Caco-2 (cell line): Measurements from ENCODE around the gene LYRM2. TPM values are rescaled to one million over a fixed set of nuclear protein-coding genes. Genes with fewer than 3 reads are reported as not detected.
A peak's percentile ranks its signal among the peaks of the same experiment; 100 is the strongest.

Experiments
- BruUV-seq: library from RNA; stranded (reverse); fragments of 400-500 nt; replicated peaks from 2 replicates; lab custom pipeline; 2021; lab: Mats Ljungman, UMichigan
- CTCF ChIA-PET: fragments of 300-600 bp; sonication (Branson Sonifier 250); formaldehyde crosslinking; loops from one replicate; lab custom pipeline; 2022; ENCODE audit warnings: antibody characterized with exemption; lab: Charles Lee
- POLR2A ChIA-PET: fragments of 300-600 bp; sonication (Branson Sonifier 250); formaldehyde crosslinking; loops from one replicate; lab custom pipeline; 2022; ENCODE audit warnings: antibody characterized with exemption; lab: Charles Lee
- DNase-seq, 2 experiments: peaks; one replicate each; pipeline versions ENCODE4 v3.0.0 to v3.0.0-alpha.2; 2020 to 2022
- H3K27me3 ChIP-seq: replicated peaks from 2 replicates; pipeline ENCODE4 v1.6.0; 2011; ENCODE audit warnings: low read length; ENCODE audit not compliant: control insufficient read depth, insufficient read depth
- H3K36me3 ChIP-seq: 2 replicates; pipeline ENCODE4 v1.5.1; 2011; ENCODE audit warnings: low read length; ENCODE audit not compliant: control insufficient read depth, insufficient read depth
- H3K4me1 ChIP-seq: fragments of 250-450 bp; sonication (Bioruptor Pico); 2 replicates; pipeline ENCODE4 v1.5.1; 2020; ENCODE audit warnings: mild to moderate bottlenecking
- H3K4me3 ChIP-seq: 2 replicates; pipeline ENCODE4 v1.5.1; 2011; ENCODE audit warnings: low read depth, mild to moderate bottlenecking, control low read depth, low read length
- H3K9me3 ChIP-seq: fragments of 250-450 bp; sonication (Bioruptor Pico); 2 replicates; pipeline ENCODE4 v1.5.1; 2020; ENCODE audit warnings: mild to moderate bottlenecking, moderate library complexity
- H3K27ac Mint-ChIP-seq: one replicate; pipeline ENCODE4 v1.8.0; 2022; ENCODE audit warnings: mixed read lengths; ENCODE audit not compliant: unreplicated experiment
- H3K27me3 Mint-ChIP-seq: one replicate; pipeline ENCODE4 v1.8.0; 2022; ENCODE audit warnings: mixed read lengths; ENCODE audit not compliant: insufficient read depth, unreplicated experiment
- H3K36me3 Mint-ChIP-seq: one replicate; pipeline ENCODE4 v1.8.0; 2022; ENCODE audit warnings: mild to moderate bottlenecking, mixed read lengths; ENCODE audit not compliant: insufficient read depth, unreplicated experiment
- H3K4me1 Mint-ChIP-seq: one replicate; pipeline ENCODE4 v1.8.0; 2022; ENCODE audit warnings: low read depth, mixed read lengths; ENCODE audit not compliant: unreplicated experiment
- H3K4me3 Mint-ChIP-seq: one replicate; pipeline ENCODE4 v1.8.0; 2022; ENCODE audit warnings: mild to moderate bottlenecking, moderate library complexity, mixed read lengths; ENCODE audit not compliant: unreplicated experiment
- H3K9me3 Mint-ChIP-seq: one replicate; pipeline ENCODE4 v1.8.0; 2022; ENCODE audit warnings: mixed read lengths; ENCODE audit not compliant: unreplicated experiment
- CTCF ChIP-seq, 2 experiments: fragments of 200-600 bp in 1 of 2; IDR thresholded peaks; 1 replicate in 1 of 2; 2 replicates in 1 of 2; pipeline versions ENCODE4 v1.5.1 to v1.8.0; 2011 to 2022; ENCODE audit warnings: antibody characterized with exemption in 1 of 2, control low read depth in 1 of 2, inconsistent platforms in 1 of 2, low read depth in 1 of 2, low read length in 1 of 2, mild to moderate bottlenecking in 1 of 2, moderate library complexity in 1 of 2; ENCODE audit not compliant: insufficient read depth in 1 of 2, severe bottlenecking in 1 of 2, unreplicated experiment in 1 of 2
- intact Hi-C: fragments of 100-400 bp; cut with micrococcal nuclease; formaldehyde crosslinking; loops from one replicate; pipeline ENCODE4 v1.10.0; 2022; ENCODE audit not compliant: unreplicated experiment
- total RNA-seq: library from RNA; stranded (reverse); gene quantifications from 2 replicates; pipeline ENCODE4 v1.2.3, GENCODE V29; 2022

The LYRM2 gene
- total RNA-seq, 1 experiment from 2014 or later: 40.9 TPM

- H3K36me3 ChIP-seq: peaks cover 3% of the 10 kb centered on the region
- H3K4me1 ChIP-seq: peaks cover 15% of the 10 kb centered on the region
- Mint-ChIP-seq H3K4me1 (peaks cover 10% of the 10 kb centered on the region), H3K4me3 (no peak overlapping the region), H3K9me3 (no peaks in the 10 kb centered on the region), H3K36me3 (peaks cover 61% of the 10 kb centered on the region), H3K27ac (no peak overlapping the region), H3K27me3 (no peaks in the 10 kb centered on the region)
- CTCF ChIA-PET: interaction anchor here (1.3 kb wide), 1 partner anchor 13 kb away, joined by 3 read pairs; the partner anchor contains the start of gene LYRM2
- POLR2A ChIA-PET: no interaction called here
- no peaks in the 10 kb centered on the region for H3K27me3 ChIP-seq
- BruUV-seq: no TSS peak
- H3K4me3 ChIP-seq: no peak overlapping the region
- no peaks in the 10 kb centered on the region for H3K9me3 ChIP-seq
- TF ChIP-seq CTCF (IDR thresholded peaks at IDR 0.05; ENCODE audit: insufficient read depth in 1 of 2, low read depth in 1 of 2, low read length in 1 of 2, severe bottlenecking in 1 of 2, unreplicated experiment in 1 of 2): no peak
- DNase-seq: no peak
- intact Hi-C loops: no loop called here
These were observed 12.0 kb upstream of the LYRM2 start for GRCh38 chr6:89650579-89650978.

- H3K4me1 Mint-ChIP-seq: peaks cover 10% of the 10 kb centered on the region
- H3K9me3 Mint-ChIP-seq: no peaks in the 10 kb centered on the region
- ChIA-PET POLR2A (no interaction called here), CTCF (interaction anchor here (1.3 kb wide), 1 partner anchor 12 kb away, joined by 3 read pairs; the partner anchor contains the start of gene LYRM2)
- H3K36me3 ChIP-seq: peaks cover 3% of the 10 kb centered on the region
- H3K4me3 ChIP-seq: no peak overlapping the region
- no peak for TF ChIP-seq CTCF (IDR thresholded peaks at IDR 0.05; ENCODE audit: insufficient read depth in 1 of 2, low read depth in 1 of 2, low read length in 1 of 2, severe bottlenecking in 1 of 2, unreplicated experiment in 1 of 2)
- intact Hi-C loops: no loop called here
- no peaks in the 10 kb centered on the region for H3K9me3 ChIP-seq
- H3K36me3 Mint-ChIP-seq: peaks cover 66% of the 10 kb centered on the region
- no peak overlapping the region for H3K27ac Mint-ChIP-seq
- H3K27me3 Mint-ChIP-seq: no peaks in the 10 kb centered on the region
- no TSS peak for BruUV-seq
- peak in 1 of 2 experiments; percentile 4 for DNase-seq
- H3K4me3 Mint-ChIP-seq: no peak overlapping the region
- no peaks in the 10 kb centered on the region for H3K27me3 ChIP-seq
- H3K4me1 ChIP-seq: peaks cover 15% of the 10 kb centered on the region
These were observed 11.1 kb upstream of the LYRM2 start for GRCh38 chr6:89649682-89650081.

GRCh38 chr6:89644864-89645263, 6.3 kb upstream of the LYRM2 start:
- Mint-ChIP-seq H3K4me3 (no peak overlapping the region), H3K27me3 (no peaks in the 10 kb centered on the region), H3K27ac (no peak overlapping the region), H3K4me1 (peaks cover 3% of the 10 kb centered on the region), H3K9me3 (no peaks in the 10 kb centered on the region), H3K36me3 (peaks cover 59% of the 10 kb centered on the region)
- intact Hi-C loops: no loop called here
- H3K27me3 ChIP-seq: no peaks in the 10 kb centered on the region
- H3K4me3 ChIP-seq: no peak overlapping the region
- POLR2A ChIA-PET: no interaction called here
- peaks cover 9% of the 10 kb centered on the region for H3K4me1 ChIP-seq
- H3K9me3 ChIP-seq: no peaks in the 10 kb centered on the region
- BruUV-seq: no TSS peak
- TF ChIP-seq CTCF (IDR thresholded peaks at IDR 0.05; ENCODE audit: insufficient read depth in 1 of 2, low read depth in 1 of 2, low read length in 1 of 2, severe bottlenecking in 1 of 2, unreplicated experiment in 1 of 2): no peak
- peaks cover 1% of the 10 kb centered on the region for H3K36me3 ChIP-seq
- no peak for DNase-seq
- CTCF ChIA-PET: no interaction called here
